ENCODE results near the gene PELO. TPM values are rescaled to one million over a fixed set of nuclear protein-coding genes. Genes with fewer than 3 reads are reported as not detected.
A peak's percentile ranks its signal among the peaks of the same experiment; 100 is the strongest.
"Not testable (repeated sequence)": the region's sequence is repeated elsewhere in the genome, so short reads cannot be mapped to it uniquely, and the experiment has no call there.

The PELO gene
- 10 to 100 TPM in 1 of 2 donors, 1 to 10 TPM in 1; 3.9 to 12.5 TPM for polyA plus RNA-seq

DNA sequence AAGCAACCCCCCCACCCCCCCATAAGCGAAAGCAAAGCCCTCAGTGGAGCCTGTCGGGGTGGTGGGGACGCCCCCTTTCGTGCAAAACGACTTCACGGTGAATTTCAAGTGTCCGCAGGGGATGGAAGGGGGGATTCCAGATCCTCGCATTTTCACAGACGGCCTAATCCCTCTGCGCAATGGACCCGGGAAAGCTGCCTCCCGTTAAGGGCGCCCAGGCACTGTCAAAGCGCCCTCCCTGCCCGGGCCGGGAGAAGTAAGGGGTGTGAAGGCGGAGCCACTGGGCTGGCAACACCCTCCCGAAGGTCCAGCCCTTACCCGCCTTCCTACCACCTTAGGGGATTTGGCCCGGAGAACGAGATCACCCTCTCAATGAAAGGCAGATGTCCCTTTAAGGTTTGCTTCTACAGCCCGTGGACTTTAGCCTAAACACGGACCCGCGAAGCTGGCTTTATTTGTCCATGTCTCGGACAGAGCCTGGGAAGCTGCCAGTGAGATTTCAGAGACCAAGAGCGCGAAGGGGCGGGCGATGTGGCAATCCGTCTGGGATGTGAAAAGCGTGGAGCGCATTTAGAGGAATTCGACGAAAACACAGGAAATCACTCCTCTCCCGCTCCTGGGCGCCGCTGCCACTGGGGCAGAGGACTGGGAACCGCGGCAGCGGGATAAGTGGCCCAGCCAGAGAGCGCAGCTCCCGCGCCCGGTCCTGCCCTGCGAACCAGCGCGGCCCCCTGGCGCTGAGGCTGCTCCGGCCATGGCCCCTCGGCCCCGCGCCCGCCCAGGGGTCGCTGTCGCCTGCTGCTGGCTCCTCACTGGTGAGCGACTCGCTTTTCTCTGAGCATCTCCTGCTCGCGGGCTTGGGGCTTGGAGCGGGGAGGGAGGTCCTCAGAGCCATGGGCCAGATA is at the start of gene PELO, which contains the start of gene ITGA1:
Gene PELO (plus strand): TSS at position 317 of the 905 bp plus-strand sequence. CDS start 12,479 bp downstream, outside the sequence.
Gene ITGA1 (plus strand): TSS at position 317 of the 905 bp plus-strand sequence. CDS start 438 bp downstream, at position 755.
- Histone ChIP-seq H3K27ac (ENCODE audit: low read depth in 2 of 2, low read length in 1 of 2) (peak within 1 kb of the TSS; percentile 82 to 83), H3K4me1 (ENCODE audit: control insufficient read depth in 2 of 2, insufficient read depth in 2 of 2, low read length in 1 of 2) (peaks cover 0 to 2% of the 10 kb centered on the region in 2 donors), H3K27me3 (ENCODE audit: control insufficient read depth in 1 of 2, insufficient read depth in 2 of 2, low read length in 2 of 2) (no peaks in the 10 kb centered on the region), H3K4me3 (ENCODE audit: low read depth in 1 of 2, low read length in 2 of 2) (peak within 1 kb of the TSS; percentile 56 to 71), H3K9me3 (ENCODE audit: control insufficient read depth in 2 of 2, insufficient read depth in 1 of 2, low read depth in 1 of 2, low read length in 1 of 2) (no peaks in the 10 kb centered on the region), H3K36me3 (ENCODE audit: control insufficient read depth in 2 of 2, insufficient read depth in 2 of 2, low read length in 1 of 2) (no peaks in the 10 kb centered on the region)
- 0 to 1% methylated on average over 61 of the region's 61 CpGs for WGBS, 2 donors

DNA sequence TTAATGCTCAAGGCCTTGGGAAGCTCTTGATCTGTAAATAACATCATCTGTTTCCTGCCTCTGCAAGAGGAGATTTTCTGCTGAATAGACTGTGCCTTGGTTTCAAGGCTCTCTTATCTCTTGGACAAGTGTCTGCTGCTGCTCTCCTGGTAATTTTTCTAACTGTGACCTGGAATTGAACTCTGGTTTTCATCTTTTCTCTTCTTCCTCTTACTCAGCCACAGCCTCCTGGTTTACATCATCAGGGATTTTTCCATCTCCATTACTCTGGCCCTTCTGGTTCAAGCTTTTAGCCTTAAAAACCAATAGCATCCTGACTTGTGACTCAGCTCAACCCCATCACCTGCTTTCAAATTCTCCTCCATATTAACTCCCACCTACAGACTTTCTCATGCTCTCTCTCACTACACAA is 49.6 kb upstream of the PELO start:
- Histone ChIP-seq H3K27me3 (ENCODE audit: control insufficient read depth in 1 of 2, insufficient read depth in 2 of 2, low read length in 2 of 2) (no peaks in the 10 kb centered on the region), H3K9me3 (ENCODE audit: control insufficient read depth in 2 of 2, insufficient read depth in 1 of 2, low read depth in 1 of 2, low read length in 1 of 2) (no peaks in the 10 kb centered on the region), H3K4me3 (ENCODE audit: low read depth in 1 of 2, low read length in 2 of 2) (no peak overlapping the region), H3K4me1 (ENCODE audit: control insufficient read depth in 2 of 2, insufficient read depth in 2 of 2, low read length in 1 of 2) (no peaks in the 10 kb centered on the region), H3K36me3 (ENCODE audit: control insufficient read depth in 2 of 2, insufficient read depth in 2 of 2, low read length in 1 of 2) (no peaks in the 10 kb centered on the region), H3K27ac (ENCODE audit: low read depth in 2 of 2, low read length in 1 of 2) (no peak overlapping the region)

GRCh38 chr5:52740007-52740406 is 47.7 kb upstream of the PELO start:
- Histone ChIP-seq H3K36me3 (ENCODE audit: control insufficient read depth in 2 of 2, insufficient read depth in 2 of 2, low read length in 1 of 2) (no peaks in the 10 kb centered on the region), H3K4me3 (ENCODE audit: low read depth in 1 of 2, low read length in 2 of 2) (no peak overlapping the region), H3K4me1 (ENCODE audit: control insufficient read depth in 2 of 2, insufficient read depth in 2 of 2, low read length in 1 of 2) (no peaks in the 10 kb centered on the region), H3K9me3 (ENCODE audit: control insufficient read depth in 2 of 2, insufficient read depth in 1 of 2, low read depth in 1 of 2, low read length in 1 of 2) (no peaks in the 10 kb centered on the region), H3K27ac (ENCODE audit: low read depth in 2 of 2, low read length in 1 of 2) (no peak overlapping the region), H3K27me3 (ENCODE audit: control insufficient read depth in 1 of 2, insufficient read depth in 2 of 2, low read length in 2 of 2) (no peaks in the 10 kb centered on the region)
- WGBS, 2 donors = 61 to 63% methylated on average over 2 of the region's 2 CpGs

- Histone ChIP-seq H3K27ac (ENCODE audit: low read depth in 2 of 2, low read length in 1 of 2) (no peak overlapping the region), H3K4me1 (ENCODE audit: control insufficient read depth in 2 of 2, insufficient read depth in 2 of 2, low read length in 1 of 2) (no peaks in the 10 kb centered on the region)
- 65 to 69% methylated on average over 2 of the region's 2 CpGs for WGBS, 2 donors
These were observed 44.7 kb upstream of the PELO start for GRCh38 chr5:52743012-52743411.

GRCh38 chr5:52743529-52743928 is 44.2 kb upstream of the PELO start:
- Histone ChIP-seq H3K36me3 (ENCODE audit: control insufficient read depth in 2 of 2, insufficient read depth in 2 of 2, low read length in 1 of 2) (no peaks in the 10 kb centered on the region), H3K27me3 (ENCODE audit: control insufficient read depth in 1 of 2, insufficient read depth in 2 of 2, low read length in 2 of 2) (no peaks in the 10 kb centered on the region), H3K9me3 (ENCODE audit: control insufficient read depth in 2 of 2, insufficient read depth in 1 of 2, low read depth in 1 of 2, low read length in 1 of 2) (no peaks in the 10 kb centered on the region), H3K27ac (ENCODE audit: low read depth in 2 of 2, low read length in 1 of 2) (no peak overlapping the region), H3K4me1 (ENCODE audit: control insufficient read depth in 2 of 2, insufficient read depth in 2 of 2, low read length in 1 of 2) (no peaks in the 10 kb centered on the region), H3K4me3 (ENCODE audit: low read depth in 1 of 2, low read length in 2 of 2) (no peak overlapping the region)
- 64 to 65% methylated on average over 3 of the region's 3 CpGs for WGBS, 2 donors

More at GRCh38 chr5:52743012-52743411, 44.7 kb upstream of the PELO start:
- Histone ChIP-seq H3K9me3 (ENCODE audit: control insufficient read depth in 2 of 2, insufficient read depth in 1 of 2, low read depth in 1 of 2, low read length in 1 of 2) (no peaks in the 10 kb centered on the region), H3K4me3 (ENCODE audit: low read depth in 1 of 2, low read length in 2 of 2) (no peak overlapping the region), H3K27me3 (ENCODE audit: control insufficient read depth in 1 of 2, insufficient read depth in 2 of 2, low read length in 2 of 2) (no peaks in the 10 kb centered on the region), H3K36me3 (ENCODE audit: control insufficient read depth in 2 of 2, insufficient read depth in 2 of 2, low read length in 1 of 2) (no peaks in the 10 kb centered on the region)

GRCh38 chr5:52743970-52744369 is 43.7 kb upstream of the PELO start:
- no peaks in the 10 kb centered on the region for H3K36me3 ChIP-seq (ENCODE audit: control insufficient read depth in 2 of 2, insufficient read depth in 2 of 2, low read length in 1 of 2)
- H3K27ac ChIP-seq (ENCODE audit: low read depth in 2 of 2, low read length in 1 of 2) = no peak overlapping the region
- H3K4me1 ChIP-seq (ENCODE audit: control insufficient read depth in 2 of 2, insufficient read depth in 2 of 2, low read length in 1 of 2) = no peaks in the 10 kb centered on the region
- 6 to 21% methylated on average over 1 of the region's 1 CpG for WGBS, 2 donors
- no peaks in the 10 kb centered on the region for H3K27me3 ChIP-seq (ENCODE audit: control insufficient read depth in 1 of 2, insufficient read depth in 2 of 2, low read length in 2 of 2)
- H3K9me3 ChIP-seq (ENCODE audit: control insufficient read depth in 2 of 2, insufficient read depth in 1 of 2, low read depth in 1 of 2, low read length in 1 of 2) = no peaks in the 10 kb centered on the region
- H3K4me3 ChIP-seq (ENCODE audit: low read depth in 1 of 2, low read length in 2 of 2) = no peak overlapping the region

GRCh38 chr5:52744867-52745458 is 42.8 kb upstream of the PELO start:
- not testable (repeated sequence) for H3K9me3 ChIP-seq (ENCODE audit: control insufficient read depth in 2 of 2, insufficient read depth in 1 of 2, low read depth in 1 of 2, low read length in 1 of 2); H3K27ac ChIP-seq (ENCODE audit: low read depth in 2 of 2, low read length in 1 of 2); H3K4me1 ChIP-seq (ENCODE audit: control insufficient read depth in 2 of 2, insufficient read depth in 2 of 2, low read length in 1 of 2); H3K36me3 ChIP-seq (ENCODE audit: control insufficient read depth in 2 of 2, insufficient read depth in 2 of 2, low read length in 1 of 2); H3K4me3 ChIP-seq (ENCODE audit: low read depth in 1 of 2, low read length in 2 of 2); H3K27me3 ChIP-seq (ENCODE audit: control insufficient read depth in 1 of 2, insufficient read depth in 2 of 2, low read length in 2 of 2)
- 57 to 67% methylated on average over 2 of the region's 2 CpGs for WGBS, 2 donors

- 62 to 79% methylated on average over 2 of the region's 2 CpGs for WGBS, 2 donors
- H3K4me3 ChIP-seq (ENCODE audit: low read depth in 1 of 2, low read length in 2 of 2) = no peak overlapping the region
- no peaks in the 10 kb centered on the region for H3K9me3 ChIP-seq (ENCODE audit: control insufficient read depth in 2 of 2, insufficient read depth in 1 of 2, low read depth in 1 of 2, low read length in 1 of 2)
- no peaks in the 10 kb centered on the region for H3K4me1 ChIP-seq (ENCODE audit: control insufficient read depth in 2 of 2, insufficient read depth in 2 of 2, low read length in 1 of 2)
- no peaks in the 10 kb centered on the region for H3K36me3 ChIP-seq (ENCODE audit: control insufficient read depth in 2 of 2, insufficient read depth in 2 of 2, low read length in 1 of 2)
- no peaks in the 10 kb centered on the region for H3K27me3 ChIP-seq (ENCODE audit: control insufficient read depth in 1 of 2, insufficient read depth in 2 of 2, low read length in 2 of 2)
- no peak overlapping the region for H3K27ac ChIP-seq (ENCODE audit: low read depth in 2 of 2, low read length in 1 of 2)
These were observed 41.2 kb upstream of the PELO start for GRCh38 chr5:52746539-52746938.

GRCh38 chr5:52748590-52748989 is 39.1 kb upstream of the PELO start:
- Histone ChIP-seq H3K4me1 (ENCODE audit: control insufficient read depth in 2 of 2, insufficient read depth in 2 of 2, low read length in 1 of 2) (no peaks in the 10 kb centered on the region), H3K27ac (ENCODE audit: low read depth in 2 of 2, low read length in 1 of 2) (no peak overlapping the region)
- WGBS, 2 donors = 26 to 58% methylated on average over 1 of the region's 1 CpG

More at GRCh38 chr5:52748590-52748989, 39.1 kb upstream of the PELO start:
- no peak overlapping the region for H3K4me3 ChIP-seq (ENCODE audit: low read depth in 1 of 2, low read length in 2 of 2)
- H3K27me3 ChIP-seq (ENCODE audit: control insufficient read depth in 1 of 2, insufficient read depth in 2 of 2, low read length in 2 of 2) = no peaks in the 10 kb centered on the region
- no peaks in the 10 kb centered on the region for H3K36me3 ChIP-seq (ENCODE audit: control insufficient read depth in 2 of 2, insufficient read depth in 2 of 2, low read length in 1 of 2)
- H3K9me3 ChIP-seq (ENCODE audit: control insufficient read depth in 2 of 2, insufficient read depth in 1 of 2, low read depth in 1 of 2, low read length in 1 of 2) = no peaks in the 10 kb centered on the region
